ENCODE measurements around the gene C1QTNF8. TPM values are rescaled to one million over a fixed set of nuclear protein-coding genes. Genes with fewer than 3 reads are reported as not detected.

C1QTNF8 gene
- total RNA-seq, 4 donors from 2014 or later, result not detected

GRCh38 chr16:1129106-1129960 lies 33.3 kb upstream of the C1QTNF8 start:
- TF ChIP-seq POLR2A (IDR thresholded peaks at IDR 0.05) (no peak), POLR2AphosphoS5 (IDR thresholded peaks at IDR 0.05) (no peak), CTCF (IDR thresholded peaks at IDR 0.05) (no peak), EP300 (IDR thresholded peaks at IDR 0.05; ENCODE audit: low read depth) (no peak)
- H3K4me1 ChIP-seq, result no peaks in the 10 kb centered on the region
- in situ Hi-C loops (cut with MboI; ENCODE audit: low pct_ligation_motif_present in 1 of 4, low pct_unique_long_range_greater_than_20kb in 1 of 4, low sequenced_read_pairs in 3 of 4), result no loop called here

GRCh38 chr16:1127971-1128715 lies 32.1 kb upstream of the C1QTNF8 start:
- 85% methylated on average over 23 of the region's 31 CpGs; no CpG with 5 or more reads in 1 of the 2 donors for WGBS, 2 donors (ENCODE audit: low coverage in 1 of 2)
- no peak overlapping the region for H3K27ac ChIP-seq
- H3K4me1 ChIP-seq, result no peaks in the 10 kb centered on the region
- no peak overlapping the region for H3K4me3 ChIP-seq
- no peak for TF ChIP-seq CTCF (IDR thresholded peaks at IDR 0.05)
- no peak for TF ChIP-seq POLR2A (IDR thresholded peaks at IDR 0.05)
- no peak for TF ChIP-seq EP300 (IDR thresholded peaks at IDR 0.05; ENCODE audit: low read depth)
- no peak for TF ChIP-seq POLR2AphosphoS5 (IDR thresholded peaks at IDR 0.05)
- no peaks in the 10 kb centered on the region for H3K36me3 ChIP-seq
- H3K9me3 ChIP-seq, result no peaks in the 10 kb centered on the region
- DNase-seq, result no peak
- in situ Hi-C loops (cut with MboI; ENCODE audit: low pct_ligation_motif_present in 1 of 4, low pct_unique_long_range_greater_than_20kb in 1 of 4, low sequenced_read_pairs in 3 of 4), result no loop called here
- H3K27me3 ChIP-seq, result peaks cover 8% of the 10 kb centered on the region
- intact Hi-C loops (cut with DNase I; ENCODE audit: low total_unique reads), result no loop called here

More at GRCh38 chr16:1129106-1129960, 33.3 kb upstream of the C1QTNF8 start:
- intact Hi-C loops (cut with DNase I; ENCODE audit: low total_unique reads), result no loop called here
- Histone ChIP-seq H3K4me3 (no peak overlapping the region), H3K27ac (no peak overlapping the region), H3K27me3 (peaks cover 20% of the 10 kb centered on the region), H3K9me3 (no peaks in the 10 kb centered on the region), H3K36me3 (no peaks in the 10 kb centered on the region)
- 90% methylated on average over 37 of the region's 48 CpGs; no CpG with 5 or more reads in 1 of the 2 donors for WGBS, 2 donors (ENCODE audit: low coverage in 1 of 2)
- no peak for DNase-seq

- no peak for TF ChIP-seq EP300 (IDR thresholded peaks at IDR 0.05; ENCODE audit: low read depth)
- TF ChIP-seq POLR2A (IDR thresholded peaks at IDR 0.05), result no peak
- TF ChIP-seq CTCF (IDR thresholded peaks at IDR 0.05), result no peak
- no peak for TF ChIP-seq POLR2AphosphoS5 (IDR thresholded peaks at IDR 0.05)
- 48% methylated on average over 16 of the region's 16 CpGs; no CpG with 5 or more reads in 1 of the 2 donors for WGBS, 2 donors (ENCODE audit: low coverage in 1 of 2)
These were observed 31.1 kb upstream of the C1QTNF8 start for GRCh38 chr16:1127101-1127500.

GRCh38 chr16:1126586-1126985 lies 30.5 kb upstream of the C1QTNF8 start:
- no peak for DNase-seq
- H3K27me3 ChIP-seq, result no peaks in the 10 kb centered on the region
- no peak for TF ChIP-seq POLR2AphosphoS5 (IDR thresholded peaks at IDR 0.05)
- no peak for TF ChIP-seq EP300 (IDR thresholded peaks at IDR 0.05; ENCODE audit: low read depth)
- no peak for TF ChIP-seq POLR2A (IDR thresholded peaks at IDR 0.05)
- TF ChIP-seq CTCF (IDR thresholded peaks at IDR 0.05), result no peak

More at GRCh38 chr16:1127101-1127500, 31.1 kb upstream of the C1QTNF8 start:
- in situ Hi-C loops (cut with MboI; ENCODE audit: low pct_ligation_motif_present in 1 of 4, low pct_unique_long_range_greater_than_20kb in 1 of 4, low sequenced_read_pairs in 3 of 4), result no loop called here
- H3K27me3 ChIP-seq, result no peaks in the 10 kb centered on the region
- no peaks in the 10 kb centered on the region for H3K9me3 ChIP-seq
- no peak overlapping the region for H3K27ac ChIP-seq
- intact Hi-C loops (cut with DNase I; ENCODE audit: low total_unique reads), result no loop called here
- no peak overlapping the region for H3K4me3 ChIP-seq
- no peak for DNase-seq
- no peaks in the 10 kb centered on the region for H3K36me3 ChIP-seq
- no peaks in the 10 kb centered on the region for H3K4me1 ChIP-seq

More at GRCh38 chr16:1126586-1126985, 30.5 kb upstream of the C1QTNF8 start:
- WGBS, 2 donors (ENCODE audit: low coverage in 1 of 2), result 41% methylated on average over 9 of the region's 10 CpGs; no CpG with 5 or more reads in 1 of the 2 donors
- Histone ChIP-seq H3K36me3 (no peaks in the 10 kb centered on the region), H3K4me1 (no peaks in the 10 kb centered on the region), H3K9me3 (no peaks in the 10 kb centered on the region), H3K4me3 (no peak overlapping the region), H3K27ac (no peak overlapping the region)
- in situ Hi-C loops (cut with MboI; ENCODE audit: low pct_ligation_motif_present in 1 of 4, low pct_unique_long_range_greater_than_20kb in 1 of 4, low sequenced_read_pairs in 3 of 4) (no loop called here), intact Hi-C loops (cut with DNase I; ENCODE audit: low total_unique reads) (no loop called here)
